ENCODE results near the gene TTLL4. TPM values are rescaled to one million over a fixed set of nuclear protein-coding genes. Genes with fewer than 3 reads are reported as not detected.
A peak's percentile ranks its signal among the peaks of the same experiment; 100 is the strongest.

TTLL4 gene
- polyA plus RNA-seq, 1 experiment = 16.3 TPM

DNA sequence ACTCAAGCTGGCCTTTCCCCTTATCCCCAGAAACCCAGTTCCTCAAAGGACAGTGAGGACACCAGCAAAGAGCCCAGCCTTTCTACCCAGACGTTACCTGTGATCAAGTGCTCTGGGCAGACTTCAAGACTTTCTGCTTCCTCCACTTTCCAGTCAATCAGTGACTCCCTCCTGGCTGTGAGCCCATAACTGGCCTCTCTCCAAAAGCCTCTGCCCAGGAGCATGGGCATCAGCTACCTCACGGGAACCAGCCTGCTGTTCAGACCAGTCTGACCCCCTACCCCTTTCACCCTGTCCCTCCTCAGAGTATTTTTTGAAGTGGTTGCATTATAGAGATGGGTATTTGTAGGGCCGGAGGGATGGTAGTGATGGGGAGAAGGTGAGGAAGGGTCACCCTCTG lies 43.6 kb downstream of the TTLL4 start:
- H3K4me3 ChIP-seq (ENCODE audit: low read depth, low read length) = no peak overlapping the region
- POLR2A ChIA-PET = no interaction called here
- H3K27ac ChIP-seq (ENCODE audit: low read depth, low read length) = no peak overlapping the region
- CTCF ChIA-PET = no interaction called here
- H3K9me3 ChIP-seq (ENCODE audit: control insufficient read depth, insufficient read depth, low read length) = no peaks in the 10 kb centered on the region
- no peaks in the 10 kb centered on the region for H3K27me3 ChIP-seq (ENCODE audit: control insufficient read depth, insufficient read depth, low read length)
- TF ChIP-seq, protein P1, sequence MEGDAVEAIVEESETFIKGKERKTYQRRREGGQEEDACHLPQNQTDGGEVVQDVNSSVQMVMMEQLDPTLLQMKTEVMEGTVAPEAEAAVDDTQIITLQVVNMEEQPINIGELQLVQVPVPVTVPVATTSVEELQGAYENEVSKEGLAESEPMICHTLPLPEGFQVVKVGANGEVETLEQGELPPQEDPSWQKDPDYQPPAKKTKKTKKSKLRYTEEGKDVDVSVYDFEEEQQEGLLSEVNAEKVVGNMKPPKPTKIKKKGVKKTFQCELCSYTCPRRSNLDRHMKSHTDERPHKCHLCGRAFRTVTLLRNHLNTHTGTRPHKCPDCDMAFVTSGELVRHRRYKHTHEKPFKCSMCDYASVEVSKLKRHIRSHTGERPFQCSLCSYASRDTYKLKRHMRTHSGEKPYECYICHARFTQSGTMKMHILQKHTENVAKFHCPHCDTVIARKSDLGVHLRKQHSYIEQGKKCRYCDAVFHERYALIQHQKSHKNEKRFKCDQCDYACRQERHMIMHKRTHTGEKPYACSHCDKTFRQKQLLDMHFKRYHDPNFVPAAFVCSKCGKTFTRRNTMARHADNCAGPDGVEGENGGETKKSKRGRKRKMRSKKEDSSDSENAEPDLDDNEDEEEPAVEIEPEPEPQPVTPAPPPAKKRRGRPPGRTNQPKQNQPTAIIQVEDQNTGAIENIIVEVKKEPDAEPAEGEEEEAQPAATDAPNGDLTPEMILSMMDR (IDR thresholded peaks at IDR 0.05; ENCODE audit: low read depth, low read length) = no peak
- no peak for DNase-seq (ENCODE audit: low read depth, low spot score)

DNA sequence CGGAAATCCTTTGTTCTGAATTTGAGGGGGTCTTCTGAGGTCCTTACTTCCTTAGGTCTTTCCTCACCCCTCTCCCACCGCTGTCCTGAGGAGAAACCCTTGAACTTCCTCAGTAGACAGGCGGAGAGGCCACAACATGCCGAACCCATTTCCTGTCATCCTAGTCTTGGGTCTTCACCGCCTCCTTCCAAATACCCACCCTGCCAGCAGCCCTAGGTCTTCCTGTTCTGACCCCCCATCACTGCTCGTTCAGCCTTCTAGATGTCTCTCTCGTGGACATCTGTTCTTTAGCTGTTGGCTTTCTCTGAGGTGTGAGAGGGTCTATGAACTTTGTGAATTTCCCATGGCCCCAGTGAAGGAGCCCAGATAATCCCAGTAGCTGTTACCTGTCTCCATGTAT lies 44.1 kb downstream of the TTLL4 start:
- CTCF ChIA-PET = no interaction called here

DNA sequence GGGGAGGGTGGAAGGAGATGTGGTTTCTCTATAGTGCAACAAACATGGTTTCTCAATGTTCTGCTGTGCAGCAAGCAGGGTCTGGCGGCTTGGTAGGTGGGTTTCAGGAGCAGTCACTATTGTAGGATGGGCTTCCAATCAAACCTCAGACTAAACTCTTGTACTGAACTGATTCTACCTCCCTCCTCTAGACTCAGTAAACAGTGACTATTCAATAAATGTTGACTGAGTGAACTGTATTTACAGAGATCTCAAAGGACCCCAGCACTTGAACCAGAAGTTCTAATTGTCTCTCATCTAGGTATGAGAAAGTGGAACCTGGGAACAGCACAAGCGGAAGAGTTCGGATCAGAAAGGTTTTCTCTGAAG lies 44.5 kb downstream of the TTLL4 start:
- ChIA-PET POLR2A (no interaction called here), CTCF (no interaction called here)
- Histone ChIP-seq H3K9me3 (ENCODE audit: control insufficient read depth, insufficient read depth, low read length) (no peaks in the 10 kb centered on the region), H3K4me3 (ENCODE audit: low read depth, low read length) (no peak overlapping the region), H3K27ac (ENCODE audit: low read depth, low read length) (no peak overlapping the region), H3K27me3 (ENCODE audit: control insufficient read depth, insufficient read depth, low read length) (no peaks in the 10 kb centered on the region)
- no peak for DNase-seq (ENCODE audit: low read depth, low spot score)
- TF ChIP-seq, protein P1 (IDR thresholded peaks at IDR 0.05; ENCODE audit: low read depth, low read length) = no peak

More for the DNA sequence above, 44.1 kb downstream of the TTLL4 start:
- TF ChIP-seq, protein P1 (IDR thresholded peaks at IDR 0.05; ENCODE audit: low read depth, low read length) = no peak
- Histone ChIP-seq H3K4me3 (ENCODE audit: low read depth, low read length) (no peak overlapping the region), H3K27ac (ENCODE audit: low read depth, low read length) (no peak overlapping the region), H3K27me3 (ENCODE audit: control insufficient read depth, insufficient read depth, low read length) (no peaks in the 10 kb centered on the region), H3K9me3 (ENCODE audit: control insufficient read depth, insufficient read depth, low read length) (no peaks in the 10 kb centered on the region)
- DNase-seq (ENCODE audit: low read depth, low spot score) = no peak
- POLR2A ChIA-PET = no interaction called here

DNA sequence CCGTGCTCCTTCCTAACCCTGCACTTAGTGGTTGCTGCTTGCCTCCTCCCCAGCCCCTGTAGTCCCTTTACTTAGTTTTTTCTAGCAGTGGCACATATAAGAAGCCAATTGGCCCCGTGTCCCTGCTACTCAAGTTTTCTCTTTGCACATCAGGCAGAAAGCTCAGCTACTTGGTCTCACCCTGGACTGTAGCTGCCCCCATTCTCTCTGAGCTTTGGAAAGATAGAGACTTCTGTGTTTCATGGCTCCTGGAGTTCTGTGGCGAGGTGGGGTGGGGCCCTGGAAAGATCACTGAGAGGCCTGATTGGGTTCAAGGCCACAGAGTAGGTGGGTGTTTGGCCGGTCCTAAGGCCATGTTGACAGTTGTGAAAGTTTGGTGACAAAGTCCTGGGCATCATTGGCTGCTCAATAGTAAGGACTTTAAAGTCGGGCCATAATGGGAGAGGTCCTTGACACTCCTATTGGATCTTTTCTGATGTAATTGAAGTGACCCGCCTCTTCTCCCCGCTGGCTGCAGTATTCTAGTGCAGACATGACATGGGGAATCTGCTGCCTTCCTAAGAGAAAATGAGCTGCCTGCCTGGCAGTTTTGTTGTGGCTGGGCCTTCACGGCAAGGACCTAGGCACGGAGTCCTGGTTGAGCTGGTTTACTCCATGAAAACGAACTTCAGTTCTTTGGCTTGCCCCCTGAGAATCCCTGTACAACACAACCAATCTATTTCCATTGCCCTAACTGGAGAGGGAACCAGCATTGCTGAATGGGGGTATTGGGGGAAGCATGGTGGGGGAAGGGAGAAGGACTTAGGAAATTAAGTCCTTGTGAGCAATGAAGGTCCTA lies 45.2 kb downstream of the TTLL4 start:
- H3K9me3 ChIP-seq (ENCODE audit: control insufficient read depth, insufficient read depth, low read length) = no peaks in the 10 kb centered on the region
- H3K4me3 ChIP-seq (ENCODE audit: low read depth, low read length) = no peak overlapping the region
- no peaks in the 10 kb centered on the region for H3K27me3 ChIP-seq (ENCODE audit: control insufficient read depth, insufficient read depth, low read length)
- peak overlapping the region; percentile 21 for H3K27ac ChIP-seq (ENCODE audit: low read depth, low read length)
- ChIA-PET CTCF (no interaction called here), POLR2A (no interaction called here)
- TF ChIP-seq, protein P1 (IDR thresholded peaks at IDR 0.05; ENCODE audit: low read depth, low read length) = no peak
- DNase-seq (ENCODE audit: low read depth, low spot score) = no peak

DNA sequence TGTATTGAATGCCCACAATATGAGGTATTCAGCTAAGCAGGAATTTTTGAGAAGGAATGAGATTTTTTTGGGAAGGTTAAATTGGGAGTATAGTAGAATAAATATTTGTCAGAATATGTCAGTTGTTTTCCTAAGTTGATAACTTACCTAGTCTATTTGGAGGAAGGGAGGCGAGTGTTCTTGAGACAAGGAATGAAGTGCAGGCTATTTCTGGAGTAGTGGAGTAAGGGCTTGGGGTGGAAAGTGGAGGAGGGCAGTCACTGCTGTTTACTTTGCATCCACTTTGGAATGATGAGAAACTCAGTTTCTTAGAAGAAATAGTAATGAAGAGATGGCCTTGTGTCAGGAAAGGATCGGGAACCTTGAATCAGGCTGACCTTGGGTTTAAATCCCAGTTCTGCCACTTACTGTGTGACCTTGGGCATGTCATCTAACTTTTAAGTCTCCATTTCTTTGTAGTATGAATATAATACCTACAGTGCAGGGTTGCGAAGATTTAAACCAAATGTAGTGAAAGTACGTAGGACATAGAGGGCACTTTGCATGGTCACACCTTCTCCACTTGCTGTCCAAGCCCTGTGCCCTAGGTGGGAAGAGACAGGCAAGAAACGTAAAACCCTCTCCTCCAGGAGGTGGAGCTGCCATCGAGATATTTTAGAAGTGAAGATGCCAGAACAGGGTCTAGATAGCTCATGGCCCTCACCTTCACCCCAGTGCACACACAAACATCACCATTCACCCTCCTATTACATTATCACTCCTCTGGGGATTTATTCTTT lies 46.2 kb downstream of the TTLL4 start:
- Histone ChIP-seq H3K4me3 (ENCODE audit: low read depth, low read length) (no peak overlapping the region), H3K27ac (ENCODE audit: low read depth, low read length) (no peak overlapping the region), H3K9me3 (ENCODE audit: control insufficient read depth, insufficient read depth, low read length) (no peaks in the 10 kb centered on the region), H3K27me3 (ENCODE audit: control insufficient read depth, insufficient read depth, low read length) (no peaks in the 10 kb centered on the region)
- DNase-seq (ENCODE audit: low read depth, low spot score) = no peak
- TF ChIP-seq, protein P1 (IDR thresholded peaks at IDR 0.05; ENCODE audit: low read depth, low read length) = no peak
- CTCF ChIA-PET = interaction anchor here (1.1 to 1.2 kb wide), 2 partner anchors 46 to 70 kb away, joined by 4 to 5 read pairs; partner anchors contain the start of gene TTLL4
- POLR2A ChIA-PET = no interaction called here
